Measurements from ENCODE around the gene COL6A1. TPM values are rescaled to one million over a fixed set of nuclear protein-coding genes. Genes with fewer than 3 reads are reported as not detected.
"Not testable (repeated sequence)": the region's sequence is repeated elsewhere in the genome, so short reads cannot be mapped to it uniquely, and the experiment has no call there.

The COL6A1 gene
- total RNA-seq, 4 donors from 2014 or later: 94.9 to 265 (median 133) TPM

DNA sequence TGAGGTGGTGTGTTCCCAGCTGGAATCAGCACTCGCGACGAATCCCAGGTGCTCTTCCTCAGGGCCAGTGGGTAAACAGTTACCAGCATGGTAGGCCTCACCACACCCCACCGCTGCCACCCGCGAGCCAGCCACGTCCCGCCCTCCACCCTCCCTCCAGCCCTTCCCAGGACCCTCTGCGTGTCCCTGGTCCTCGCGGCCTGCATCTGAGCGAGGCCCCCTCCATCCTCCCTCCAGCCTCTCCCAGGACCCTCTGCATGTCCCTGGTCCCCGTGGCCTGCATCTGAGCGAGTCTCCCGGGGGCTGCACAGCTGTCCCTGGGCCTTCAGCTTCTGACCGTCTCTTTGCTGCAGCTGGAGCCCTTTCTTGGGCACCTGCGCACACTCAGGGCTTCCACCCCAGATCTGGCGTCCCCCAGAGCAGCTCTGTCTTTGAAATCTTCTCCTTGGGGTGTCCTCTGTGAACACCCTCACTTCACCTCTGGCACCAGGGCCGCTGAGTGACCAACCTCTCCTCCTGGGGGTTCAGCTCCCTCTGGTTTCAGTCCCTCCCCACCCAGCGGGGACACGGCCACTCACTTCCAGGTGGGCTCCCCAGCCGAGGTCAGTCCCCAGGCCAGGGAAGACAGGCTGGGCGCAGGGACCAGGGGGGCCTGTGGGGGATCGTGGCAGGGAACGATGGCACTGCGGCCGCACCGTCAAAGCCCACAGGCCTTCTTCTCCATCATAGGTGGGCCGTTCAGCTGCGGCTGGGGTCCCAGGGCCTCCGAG lies 58.5 kb downstream of the COL6A1 start:
- no peak overlapping the region for H3K4me3 ChIP-seq (ENCODE audit: low read depth, poor library complexity, severe bottlenecking)
- no peak for DNase-seq (ENCODE audit: low spot score in 2 of 2)
- intact Hi-C loops (cut with DNase I; ENCODE audit: low total_unique reads): no loop called here
- TF ChIP-seq, protein P1, sequence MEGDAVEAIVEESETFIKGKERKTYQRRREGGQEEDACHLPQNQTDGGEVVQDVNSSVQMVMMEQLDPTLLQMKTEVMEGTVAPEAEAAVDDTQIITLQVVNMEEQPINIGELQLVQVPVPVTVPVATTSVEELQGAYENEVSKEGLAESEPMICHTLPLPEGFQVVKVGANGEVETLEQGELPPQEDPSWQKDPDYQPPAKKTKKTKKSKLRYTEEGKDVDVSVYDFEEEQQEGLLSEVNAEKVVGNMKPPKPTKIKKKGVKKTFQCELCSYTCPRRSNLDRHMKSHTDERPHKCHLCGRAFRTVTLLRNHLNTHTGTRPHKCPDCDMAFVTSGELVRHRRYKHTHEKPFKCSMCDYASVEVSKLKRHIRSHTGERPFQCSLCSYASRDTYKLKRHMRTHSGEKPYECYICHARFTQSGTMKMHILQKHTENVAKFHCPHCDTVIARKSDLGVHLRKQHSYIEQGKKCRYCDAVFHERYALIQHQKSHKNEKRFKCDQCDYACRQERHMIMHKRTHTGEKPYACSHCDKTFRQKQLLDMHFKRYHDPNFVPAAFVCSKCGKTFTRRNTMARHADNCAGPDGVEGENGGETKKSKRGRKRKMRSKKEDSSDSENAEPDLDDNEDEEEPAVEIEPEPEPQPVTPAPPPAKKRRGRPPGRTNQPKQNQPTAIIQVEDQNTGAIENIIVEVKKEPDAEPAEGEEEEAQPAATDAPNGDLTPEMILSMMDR (IDR thresholded peaks at IDR 0.05): no peak
- TF ChIP-seq POLR2A (IDR thresholded peaks at IDR 0.05): no peak
- WGBS, 2 donors: 92% methylated on average over 31 of the region's 31 CpGs

DNA sequence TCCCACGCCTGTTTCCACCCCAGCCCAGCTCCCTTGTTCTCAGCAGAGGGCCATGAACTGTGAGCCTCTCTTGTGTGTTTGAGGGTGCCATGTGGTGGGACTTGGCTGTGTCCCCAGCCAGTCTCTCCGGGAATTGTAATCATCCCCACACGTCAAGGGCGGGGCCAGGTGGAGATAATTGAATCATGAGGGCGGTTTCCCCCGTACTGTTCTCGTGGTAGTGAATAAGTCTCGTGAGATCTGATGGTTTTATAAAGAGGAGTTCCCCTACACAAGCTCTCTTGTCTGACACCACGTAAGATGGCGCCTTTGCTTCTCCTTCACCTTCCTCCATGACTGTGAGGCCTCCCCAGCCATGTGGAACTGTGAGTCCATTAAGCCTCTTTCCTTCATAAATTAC lies 59.1 kb downstream of the COL6A1 start:
- DNase-seq (ENCODE audit: low spot score in 2 of 2): no peak
- 68 to 74% methylated on average over 10 of the region's 10 CpGs for WGBS, 2 donors

DNA sequence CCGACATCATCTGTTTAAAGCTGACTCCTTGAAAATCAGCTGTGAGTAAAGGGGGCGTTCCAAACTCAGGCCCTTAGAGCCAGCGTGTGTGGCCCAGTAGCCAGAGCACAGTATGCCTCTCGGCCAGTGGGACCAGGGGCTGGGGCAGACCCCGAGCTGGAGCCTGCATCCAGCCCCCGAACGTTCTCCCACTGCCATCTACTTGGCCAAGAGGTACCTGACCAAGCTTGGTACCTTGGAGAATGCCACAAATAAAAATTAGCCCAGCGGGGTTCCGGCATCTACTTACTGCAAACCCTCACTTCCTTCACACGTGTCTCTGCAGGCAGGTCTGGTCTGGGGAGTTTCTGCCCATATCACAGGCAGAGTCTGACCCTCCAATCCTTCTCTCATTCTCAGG lies 59.6 kb downstream of the COL6A1 start:
- TF ChIP-seq, protein P1 (IDR thresholded peaks at IDR 0.05): no peak
- TF ChIP-seq POLR2A (IDR thresholded peaks at IDR 0.05): no peak
- WGBS, 2 donors: 93 to 95% methylated on average over 10 of the region's 10 CpGs
- intact Hi-C loops (cut with DNase I; ENCODE audit: low total_unique reads): no loop called here

More for the DNA sequence above, 59.1 kb downstream of the COL6A1 start:
- TF ChIP-seq, protein P1 (IDR thresholded peaks at IDR 0.05): no peak
- no peak for TF ChIP-seq POLR2A (IDR thresholded peaks at IDR 0.05)
- intact Hi-C loops (cut with DNase I; ENCODE audit: low total_unique reads): no loop called here
- H3K4me3 ChIP-seq (ENCODE audit: low read depth, poor library complexity, severe bottlenecking): no peak overlapping the region

DNA sequence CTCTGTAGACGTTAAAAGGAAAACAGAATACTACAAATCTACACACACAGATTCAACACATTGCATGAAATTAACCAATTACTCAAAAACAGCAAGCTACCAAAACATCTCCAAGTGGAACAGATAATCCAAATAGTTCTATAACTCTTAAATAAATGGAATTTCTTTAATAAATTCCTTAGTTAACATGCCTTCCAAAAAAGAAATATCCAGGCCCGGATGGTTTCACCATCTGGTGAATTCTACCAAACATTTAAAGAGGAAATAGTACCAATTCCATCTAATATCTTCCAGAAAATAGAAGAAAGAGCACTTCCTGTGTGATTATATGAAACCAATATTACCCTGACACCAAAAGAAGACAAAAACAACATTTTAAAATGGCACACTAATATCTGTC lies 63.6 kb downstream of the COL6A1 start:
- TF ChIP-seq, protein P1 (IDR thresholded peaks at IDR 0.05): no peak
- TF ChIP-seq POLR2A (IDR thresholded peaks at IDR 0.05): no peak
- no peak for DNase-seq (ENCODE audit: low spot score in 2 of 2)
- WGBS, 2 donors: 50 to 65% methylated on average over 2 of the region's 2 CpGs
- intact Hi-C loops (cut with DNase I; ENCODE audit: low total_unique reads): no loop called here
- H3K4me3 ChIP-seq (ENCODE audit: low read depth, poor library complexity, severe bottlenecking): no peak overlapping the region

More for the DNA sequence above, 59.6 kb downstream of the COL6A1 start:
- peak in 1 of 2 donors; percentile 8 for DNase-seq (ENCODE audit: low spot score in 2 of 2)
- no peak overlapping the region for H3K4me3 ChIP-seq (ENCODE audit: low read depth, poor library complexity, severe bottlenecking)

DNA sequence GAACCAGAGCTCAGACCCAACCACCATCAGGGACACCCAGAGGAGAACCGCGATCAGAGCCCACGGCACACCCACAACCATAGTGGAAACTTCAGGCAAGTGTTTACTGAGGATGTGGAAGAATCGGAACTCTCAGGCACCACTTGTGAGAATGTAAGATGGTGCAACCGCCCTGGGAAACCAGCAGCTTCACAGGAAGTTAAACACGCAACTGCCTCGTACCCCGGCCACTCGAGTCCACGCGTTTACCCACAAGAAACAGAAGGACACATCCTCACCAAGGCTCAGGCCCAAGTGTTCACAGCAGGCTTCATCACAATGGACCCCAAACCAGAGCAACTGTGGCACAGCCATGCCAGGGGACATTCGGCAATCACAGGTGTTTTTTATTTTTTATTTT lies 64.9 kb downstream of the COL6A1 start:
- WGBS, 2 donors: 89 to 90% methylated on average over 12 of the region's 12 CpGs
- peak in 1 of 2 donors; percentile 10 for DNase-seq (ENCODE audit: low spot score in 2 of 2)

DNA sequence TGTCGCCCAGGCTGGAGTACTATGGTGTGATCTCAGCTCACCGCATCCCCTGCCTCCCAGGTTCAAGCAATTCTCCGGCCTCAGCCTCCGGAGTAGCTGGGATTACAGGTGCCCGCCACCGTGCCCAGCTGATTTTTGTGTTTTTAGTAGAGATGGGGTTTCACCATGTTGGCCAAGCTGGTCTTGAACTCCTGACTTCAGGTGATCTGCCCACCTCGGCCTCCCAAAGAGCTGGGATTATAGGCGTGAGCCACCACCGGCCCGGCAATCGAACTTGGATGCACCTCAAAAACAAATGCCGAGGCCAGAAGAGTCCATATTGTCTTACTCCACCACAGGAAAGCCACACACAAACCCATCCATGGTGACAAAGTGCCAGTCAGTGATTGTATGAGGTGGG lies 65.3 kb downstream of the COL6A1 start:
- DNase-seq (ENCODE audit: low spot score in 2 of 2): peak; percentile 9 to 81
- intact Hi-C loops (cut with DNase I; ENCODE audit: low total_unique reads); H3K4me3 ChIP-seq (ENCODE audit: low read depth, poor library complexity, severe bottlenecking): not testable (repeated sequence)
- WGBS, 2 donors: 87% methylated on average over 12 of the region's 12 CpGs

More for the DNA sequence above, 64.9 kb downstream of the COL6A1 start:
- H3K4me3 ChIP-seq (ENCODE audit: low read depth, poor library complexity, severe bottlenecking): no peak overlapping the region
- no peak for TF ChIP-seq POLR2A (IDR thresholded peaks at IDR 0.05)
- TF ChIP-seq, protein P1 (IDR thresholded peaks at IDR 0.05): no peak
- intact Hi-C loops (cut with DNase I; ENCODE audit: low total_unique reads): no loop called here
